Stomach smooth muscle (tissue), 2 donors: ENCODE results near the gene NOXO1.

Source experiments
- H3K27ac ChIP-seq: one replicate; pipeline ENCODE4 v1.7.0; 2013; ENCODE audit warnings: mild to moderate bottlenecking, low read length, inconsistent platforms
- H3K27me3 ChIP-seq, 2 donors: one replicate each; pipeline ENCODE4 v1.7.0; 2013; ENCODE audit warnings: low read length in 2 of 2; ENCODE audit not compliant: insufficient read depth in 2 of 2, control insufficient read depth in 1 of 2
- H3K36me3 ChIP-seq, 2 donors: one replicate each; pipeline ENCODE4 v1.7.0; 2013; ENCODE audit warnings: low read length in 2 of 2; ENCODE audit not compliant: control insufficient read depth in 2 of 2, insufficient read depth in 2 of 2
- H3K4me1 ChIP-seq: one replicate; pipeline ENCODE4 v1.7.0; 2013; ENCODE audit warnings: low read length; ENCODE audit not compliant: control insufficient read depth, insufficient read depth
- H3K4me3 ChIP-seq, 2 donors: one replicate each; pipeline ENCODE4 v1.7.0; 2013; ENCODE audit warnings: low read length in 2 of 2
- H3K9ac ChIP-seq, 2 donors: one replicate each; pipeline ENCODE4 v1.7.0; 2013; ENCODE audit warnings: low read length in 2 of 2, mild to moderate bottlenecking in 1 of 2
- H3K9me3 ChIP-seq, 2 donors: one replicate each; pipeline ENCODE4 v1.7.0; 2013; ENCODE audit warnings: low read length in 2 of 2; ENCODE audit not compliant: control insufficient read depth in 2 of 2
- donor health status: healthy.
- donor health status: Pancreatic carcinoma.

NOXO1 gene

GRCh38 chr16:1984347-1985225, 3.3 kb upstream of the NOXO1 start:
- H3K27me3 ChIP-seq, result peaks cover 40 to 42% of the 10 kb centered on the region in 2 donors
- H3K27ac ChIP-seq, result no peak overlapping the region
- peak overlapping the region; percentile 63 to 76 for H3K4me3 ChIP-seq
- peaks cover 11 to 16% of the 10 kb centered on the region in 2 donors for H3K36me3 ChIP-seq
- peaks cover 24% of the 10 kb centered on the region for H3K4me1 ChIP-seq
- peak overlapping the region; percentile 62 to 72 for H3K9ac ChIP-seq
- H3K9me3 ChIP-seq, result no peaks in the 10 kb centered on the region

GRCh38 chr16:1983544-1984346, 2.5 kb upstream of the NOXO1 start, which contains the start of gene GFER:
Gene GFER, plus strand, starts transcription at chr16:1984193. Its CDS starts 26 bp downstream, at chr16:1984219.
- Histone ChIP-seq H3K27me3 (peaks cover 38 to 40% of the 10 kb centered on the region in 2 donors), H3K36me3 (peaks cover 11 to 16% of the 10 kb centered on the region in 2 donors), H3K9ac (peak within 1 kb of the TSS; percentile 64 to 72), H3K4me3 (peak within 1 kb of the TSS; percentile 63 to 76), H3K4me1 (peaks cover 24% of the 10 kb centered on the region), H3K9me3 (no peaks in the 10 kb centered on the region), H3K27ac (no peak within 1 kb of the TSS)

GRCh38 chr16:1982991-1983543, 1.8 kb upstream of the NOXO1 start:
- peaks cover 11 to 18% of the 10 kb centered on the region in 2 donors for H3K36me3 ChIP-seq
- peaks cover 24% of the 10 kb centered on the region for H3K4me1 ChIP-seq
- H3K27ac ChIP-seq, result no peak overlapping the region
- H3K9ac ChIP-seq, result no peak overlapping the region
- peak overlapping the region; percentile 63 to 76 for H3K4me3 ChIP-seq
- H3K9me3 ChIP-seq, result no peaks in the 10 kb centered on the region
- H3K27me3 ChIP-seq, result peaks cover 35 to 42% of the 10 kb centered on the region in 2 donors

GRCh38 chr16:1982013-1982433, 754 bp upstream of the NOXO1 start:
- no peak overlapping the region for H3K9ac ChIP-seq
- no peaks in the 10 kb centered on the region for H3K9me3 ChIP-seq
- H3K36me3 ChIP-seq, result peaks cover 20 to 25% of the 10 kb centered on the region in 2 donors
- peaks cover 40 to 43% of the 10 kb centered on the region in 2 donors for H3K27me3 ChIP-seq
- no peak overlapping the region for H3K27ac ChIP-seq
- no peak overlapping the region for H3K4me3 ChIP-seq
- peaks cover 24% of the 10 kb centered on the region for H3K4me1 ChIP-seq

- no peak overlapping the region for H3K4me3 ChIP-seq
- peaks cover 22 to 26% of the 10 kb centered on the region in 2 donors for H3K36me3 ChIP-seq
- no peak overlapping the region for H3K27ac ChIP-seq
- no peaks in the 10 kb centered on the region for H3K9me3 ChIP-seq
- H3K4me1 ChIP-seq, result peaks cover 24% of the 10 kb centered on the region
- H3K9ac ChIP-seq, result no peak overlapping the region
- peaks cover 46 to 47% of the 10 kb centered on the region in 2 donors for H3K27me3 ChIP-seq
Measured at GRCh38 chr16:1980770-1981087, 540 bp downstream of the NOXO1 start.

- H3K4me3 ChIP-seq, result no peak overlapping the region
- no peak overlapping the region for H3K27ac ChIP-seq
Measured at GRCh38 chr16:1980030-1980769, 1.1 kb downstream of the NOXO1 start.

GRCh38 chr16:1979271-1980029, 1.8 kb downstream of the NOXO1 start:
- H3K9me3 ChIP-seq, result no peaks in the 10 kb centered on the region
- H3K9ac ChIP-seq, result no peak overlapping the region
- H3K4me3 ChIP-seq, result no peak overlapping the region
- H3K27me3 ChIP-seq, result peaks cover 51 to 55% of the 10 kb centered on the region in 2 donors
- peaks cover 12% of the 10 kb centered on the region for H3K4me1 ChIP-seq
- H3K27ac ChIP-seq, result no peak overlapping the region
- peaks cover 35 to 36% of the 10 kb centered on the region in 2 donors for H3K36me3 ChIP-seq

More at GRCh38 chr16:1980030-1980769, 1.1 kb downstream of the NOXO1 start:
- peaks cover 46 to 49% of the 10 kb centered on the region in 2 donors for H3K27me3 ChIP-seq
- peaks cover 20% of the 10 kb centered on the region for H3K4me1 ChIP-seq
- H3K9ac ChIP-seq, result no peak overlapping the region
- H3K9me3 ChIP-seq, result no peaks in the 10 kb centered on the region
- peaks cover 27 to 29% of the 10 kb centered on the region in 2 donors for H3K36me3 ChIP-seq

GRCh38 chr16:1978476-1979120, 2.7 kb downstream of the NOXO1 start:
- H3K9ac ChIP-seq, result no peak overlapping the region
- no peak overlapping the region for H3K27ac ChIP-seq
- no peak overlapping the region for H3K4me3 ChIP-seq
- peaks cover 35 to 39% of the 10 kb centered on the region in 2 donors for H3K36me3 ChIP-seq
- H3K4me1 ChIP-seq, result peaks cover 11% of the 10 kb centered on the region
- peaks cover 53 to 58% of the 10 kb centered on the region in 2 donors for H3K27me3 ChIP-seq
- H3K9me3 ChIP-seq, result no peaks in the 10 kb centered on the region

- no peak overlapping the region for H3K27ac ChIP-seq
- no peak overlapping the region for H3K4me3 ChIP-seq
- no peak overlapping the region for H3K9ac ChIP-seq
- H3K27me3 ChIP-seq, result peaks cover 51 to 56% of the 10 kb centered on the region in 2 donors
- H3K36me3 ChIP-seq, result peaks cover 35 to 39% of the 10 kb centered on the region in 2 donors
- no peaks in the 10 kb centered on the region for H3K9me3 ChIP-seq
- peaks cover 12% of the 10 kb centered on the region for H3K4me1 ChIP-seq
Measured at GRCh38 chr16:1977875-1978268, 3.4 kb downstream of the NOXO1 start.
